Measurements from ENCODE around the gene ENAH.

ENAH gene

GRCh38 chr1:225580238-225581099, 72.5 kb downstream of the ENAH start:
- TF ChIP-seq CTCF (IDR thresholded peaks at IDR 0.05; ENCODE audit: low read depth, low read length, missing control alignments) = no peak
- no peaks in the 10 kb centered on the region for H3K27me3 ChIP-seq (replicated peaks)
- H3K27ac ChIP-seq = no peak overlapping the region
- in situ Hi-C loops (cut with HindIII; ENCODE audit: low pct_ligation_motif_present, low sequenced_read_pairs) = no loop called here
- no peak for DNase-seq
- H3K4me3 ChIP-seq (ENCODE audit: low read depth, low read length) = no peak overlapping the region
- no peaks in the 10 kb centered on the region for H3K36me3 ChIP-seq (replicated peaks)

GRCh38 chr1:225578251-225578977, 74.5 kb downstream of the ENAH start:
- H3K27me3 ChIP-seq (replicated peaks) = no peaks in the 10 kb centered on the region
- DNase-seq = no peak
- TF ChIP-seq CTCF (IDR thresholded peaks at IDR 0.05; ENCODE audit: low read depth, low read length, missing control alignments) = no peak
- no peaks in the 10 kb centered on the region for H3K36me3 ChIP-seq (replicated peaks)
- in situ Hi-C loops (cut with HindIII; ENCODE audit: low pct_ligation_motif_present, low sequenced_read_pairs) = no loop called here
- no peak overlapping the region for H3K27ac ChIP-seq
- H3K4me3 ChIP-seq (ENCODE audit: low read depth, low read length) = no peak overlapping the region

- Histone ChIP-seq H3K4me3 (ENCODE audit: low read depth, low read length) (no peak overlapping the region), H3K36me3 (replicated peaks) (no peaks in the 10 kb centered on the region), H3K27me3 (replicated peaks) (no peaks in the 10 kb centered on the region), H3K27ac (no peak overlapping the region)
- no peak for DNase-seq
- TF ChIP-seq CTCF (IDR thresholded peaks at IDR 0.05; ENCODE audit: low read depth, low read length, missing control alignments) = no peak
- in situ Hi-C loops (cut with HindIII; ENCODE audit: low pct_ligation_motif_present, low sequenced_read_pairs) = no loop called here
These were observed 75.7 kb downstream of the ENAH start for GRCh38 chr1:225577241-225577640.

GRCh38 chr1:225573216-225573615, 79.7 kb downstream of the ENAH start:
- no peaks in the 10 kb centered on the region for H3K36me3 ChIP-seq (replicated peaks)
- no peak for DNase-seq
- in situ Hi-C loops (cut with HindIII; ENCODE audit: low pct_ligation_motif_present, low sequenced_read_pairs) = loop anchor here (25.0 kb wide), 1 partner anchor 189 kb away; no protein-coding TSS in a partner anchor
- TF ChIP-seq CTCF (IDR thresholded peaks at IDR 0.05; ENCODE audit: low read depth, low read length, missing control alignments) = no peak
- no peak overlapping the region for H3K4me3 ChIP-seq (ENCODE audit: low read depth, low read length)
- H3K27ac ChIP-seq = no peak overlapping the region
- no peaks in the 10 kb centered on the region for H3K27me3 ChIP-seq (replicated peaks)

GRCh38 chr1:225572422-225572821, 80.5 kb downstream of the ENAH start:
- H3K27me3 ChIP-seq (replicated peaks) = no peaks in the 10 kb centered on the region
- H3K27ac ChIP-seq = no peak overlapping the region
- peak; percentile 48 for DNase-seq

More at GRCh38 chr1:225572422-225572821, 80.5 kb downstream of the ENAH start:
- in situ Hi-C loops (cut with HindIII; ENCODE audit: low pct_ligation_motif_present, low sequenced_read_pairs) = loop anchor here (25.0 kb wide), 1 partner anchor 190 kb away; no protein-coding TSS in a partner anchor
- Histone ChIP-seq H3K4me3 (ENCODE audit: low read depth, low read length) (no peak overlapping the region), H3K36me3 (replicated peaks) (no peaks in the 10 kb centered on the region)
- TF ChIP-seq CTCF (IDR thresholded peaks at IDR 0.05; ENCODE audit: low read depth, low read length, missing control alignments) = peak; percentile 56

Measured in brain microvascular endothelial cell (primary cell).